Neural cell (in vitro differentiated cells): Measurements from ENCODE around the gene ANO9. TPM values are rescaled to one million over a fixed set of nuclear protein-coding genes. Genes with fewer than 3 reads are reported as not detected.

Experiments
- H2AFZ ChIP-seq: fragments of 200-600, 300-800 bp; sonication (generic), shearing (Covaris generic); 2 replicates; pipeline ENCODE4 v1.6.0; 2014; ENCODE audit warnings: low read depth, mild to moderate bottlenecking, antibody characterized with exemption, low read length, moderate library complexity
- H3F3A ChIP-seq: fragments of 200-600 bp; shearing (Covaris generic); 2 replicates; pipeline ENCODE4 v1.6.1; 2016; ENCODE audit warnings: mild to moderate bottlenecking, moderate library complexity, mixed read lengths, antibody characterized with exemption, low read length; ENCODE audit not compliant: insufficient read depth, poor library complexity, severe bottlenecking
- H3K27ac ChIP-seq: fragments of 200-600, 300-800 bp; sonication (generic), shearing (Covaris generic); 2 replicates; pipeline ENCODE4 v1.5.1; 2014; ENCODE audit warnings: mild to moderate bottlenecking, low read length, moderate library complexity
- H3K27me3 ChIP-seq: fragments of 300-800, 200-600 bp; sonication (generic), shearing (Covaris generic); 2 replicates; pipeline ENCODE4 v1.6.0; 2014; ENCODE audit warnings: mild to moderate bottlenecking, low read depth, low read length, moderate library complexity; ENCODE audit not compliant: insufficient read depth
- H3K36me3 ChIP-seq: fragments of 300-800, 200-600 bp; sonication (generic), shearing (Covaris generic); 2 replicates; pipeline ENCODE4 v1.5.1; 2014; ENCODE audit warnings: mild to moderate bottlenecking, antibody characterized with exemption, low read length, moderate library complexity; ENCODE audit not compliant: insufficient read depth
- H3K4me2 ChIP-seq: fragments of 300-800, 200-600 bp; sonication (generic), shearing (Covaris generic); 2 replicates; pipeline ENCODE4 v1.6.0; 2014; ENCODE audit warnings: mild to moderate bottlenecking, low read length
- H3K4me3 ChIP-seq: fragments of 300-800, 200-600 bp; sonication (generic), shearing (Covaris generic); 2 replicates; pipeline ENCODE4 v1.5.1; 2014; ENCODE audit warnings: mild to moderate bottlenecking, low read length, moderate library complexity
- H3K79me2 ChIP-seq: fragments of 200-600 bp; shearing (Covaris generic); replicated peaks from 2 replicates; pipeline ENCODE4 v1.6.0; 2014; ENCODE audit warnings: mild to moderate bottlenecking, low read length, moderate library complexity; ENCODE audit not compliant: insufficient read depth
- H3K9ac ChIP-seq: fragments of 300-800, 200-600 bp; sonication (generic), shearing (Covaris generic); 2 replicates; pipeline ENCODE4 v1.6.1; 2016; ENCODE audit warnings: mild to moderate bottlenecking, low read length, mixed read lengths
- H3K9me2 ChIP-seq: fragments of 200-600 bp; shearing (Covaris generic); 2 replicates; pipeline ENCODE4 v1.6.1; 2016; ENCODE audit warnings: mild to moderate bottlenecking, low read length, mixed read lengths; ENCODE audit not compliant: insufficient read depth
- H3K9me3 ChIP-seq: fragments of 200-600, 300-800 bp; sonication (generic), shearing (Covaris generic); 2 replicates; pipeline ENCODE4 v1.6.1; 2016; ENCODE audit warnings: mild to moderate bottlenecking, mixed run types, low read length, moderate library complexity, mixed read lengths
- H4K20me1 ChIP-seq: fragments of 200-600 bp; shearing (Covaris generic); 2 replicates; pipeline ENCODE4 v1.6.1; 2016; ENCODE audit warnings: mild to moderate bottlenecking, mixed run types; ENCODE audit not compliant: insufficient read depth
- CTCF ChIP-seq: fragments of 450-650 bp; IDR thresholded peaks from 2 replicates; pipeline ENCODE4 v1.5.1; 2014; ENCODE audit warnings: antibody characterized with exemption, mild to moderate bottlenecking, moderate library complexity; ENCODE audit not compliant: poor library complexity, severe bottlenecking
- EP300 ChIP-seq: fragments of 450-650 bp; conservative IDR thresholded peaks from 2 replicates; pipeline ENCODE4 v1.6.1; 2014; ENCODE audit warnings: antibody characterized with exemption, mild to moderate bottlenecking, moderate library complexity; ENCODE audit not compliant: poor library complexity, severe bottlenecking
- EZH2 ChIP-seq: fragments of 200-600, 300-800 bp; shearing (Covaris generic), sonication (generic); IDR thresholded peaks from 2 replicates; pipeline ENCODE4 v1.6.1; 2014; ENCODE audit warnings: antibody characterized with exemption, low read length, borderline replicate concordance, mild to moderate bottlenecking; ENCODE audit not compliant: insufficient read depth, poor library complexity, severe bottlenecking
- MXI1 ChIP-seq: fragments of 450-650 bp; conservative IDR thresholded peaks from 2 replicates; pipeline ENCODE4 v1.6.1; 2014; ENCODE audit warnings: antibody characterized with exemption, mild to moderate bottlenecking; ENCODE audit not compliant: poor library complexity, severe bottlenecking
- POLR2AphosphoS5 ChIP-seq: IDR thresholded peaks from 2 replicates; pipeline ENCODE4 v1.6.1; 2012
- RAD21 ChIP-seq: fragments of 450-650 bp; conservative IDR thresholded peaks from 2 replicates; pipeline ENCODE4 v1.6.1; 2014; ENCODE audit warnings: antibody characterized with exemption, mild to moderate bottlenecking, moderate library complexity
- SMC3 ChIP-seq: fragments of 450-650 bp; conservative IDR thresholded peaks from 2 replicates; pipeline ENCODE4 v1.6.1; 2014; ENCODE audit warnings: antibody characterized with exemption, mild to moderate bottlenecking, moderate library complexity; ENCODE audit not compliant: poor library complexity
- TAF1 ChIP-seq: IDR thresholded peaks from 2 replicates; pipeline ENCODE4 v1.6.1; 2012; ENCODE audit warnings: low read depth
- polyA plus RNA-seq: library from polyadenylated mRNA; depleted of rRNA; stranded (reverse); fragments of >200 nt; gene quantifications from 2 replicates; pipeline ENCODE4 v1.2.3, GENCODE V29; 2014
- TF ChIP-seq, protein P1 (sequence below): IDR thresholded peaks from 2 replicates; pipeline ENCODE4 v1.6.1; 2012; ENCODE audit warnings: borderline replicate concordance

Gene ANO9
- polyA plus RNA-seq, 1 donor from 2014 or later = not detected

DNA sequence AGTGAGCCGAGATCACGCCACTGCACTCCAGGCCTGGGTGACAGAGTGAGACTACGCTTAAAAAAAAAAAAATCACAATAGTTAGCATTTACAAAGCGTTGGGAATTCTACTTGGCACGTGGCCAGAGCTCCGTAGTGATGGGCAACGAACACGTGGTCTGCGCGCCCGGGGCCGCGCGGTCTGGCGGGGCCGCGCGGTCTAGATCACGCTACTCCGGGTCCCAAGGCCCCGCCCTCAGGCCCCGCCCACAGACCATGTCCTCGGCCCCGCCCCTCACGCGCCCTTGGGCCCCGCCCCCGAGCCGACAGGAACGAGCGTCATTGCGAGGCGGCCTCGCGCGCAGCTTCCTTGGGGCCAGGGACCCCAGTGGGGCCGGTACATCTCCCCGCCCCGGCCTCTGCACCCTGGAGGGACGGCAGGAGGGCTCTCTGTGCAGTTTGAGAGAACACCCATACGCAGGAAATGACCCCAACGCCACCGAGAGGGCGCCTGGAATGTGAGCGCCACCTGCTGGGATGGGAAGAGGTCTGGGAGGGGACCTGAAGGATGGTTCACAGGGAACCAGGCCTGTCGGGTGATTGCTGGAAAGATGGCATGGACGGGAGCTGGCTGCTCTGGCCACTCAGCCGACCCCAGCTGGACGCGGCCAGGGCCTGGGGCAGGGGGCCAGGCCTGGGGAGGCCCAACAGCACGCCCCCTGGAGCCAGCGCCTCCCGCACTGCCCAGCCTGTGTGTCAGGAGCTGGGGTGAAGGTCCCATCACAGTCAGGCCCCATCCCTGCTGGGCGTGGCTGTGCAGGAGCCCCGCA lies 6.3 kb upstream of the ANO9 start:
- Histone ChIP-seq H3K4me3 (peak overlapping the region; percentile 96), H3K4me2 (no peak overlapping the region), H2AFZ (peak overlapping the region; percentile 45), H3K9me2 (no peaks in the 10 kb centered on the region), H3K27ac (peak overlapping the region; percentile 74), H3K9ac (peak overlapping the region; percentile 74), H3K27me3 (no peaks in the 10 kb centered on the region), H3F3A (no peaks in the 10 kb centered on the region), H4K20me1 (peaks cover 2% of the 10 kb centered on the region), H3K36me3 (no peaks in the 10 kb centered on the region), H3K9me3 (no peaks in the 10 kb centered on the region), H3K79me2 (peaks cover 4% of the 10 kb centered on the region)
- TF ChIP-seq MXI1 (peak; percentile 75), SMC3 (peak; percentile 78), EP300 (peak; percentile 16), POLR2AphosphoS5 (peak; percentile 76), CTCF (peak; percentile 88), TAF1 (peak; percentile 44), RAD21 (peak; percentile 76), EZH2 (no peak)
- TF ChIP-seq, protein P1, sequence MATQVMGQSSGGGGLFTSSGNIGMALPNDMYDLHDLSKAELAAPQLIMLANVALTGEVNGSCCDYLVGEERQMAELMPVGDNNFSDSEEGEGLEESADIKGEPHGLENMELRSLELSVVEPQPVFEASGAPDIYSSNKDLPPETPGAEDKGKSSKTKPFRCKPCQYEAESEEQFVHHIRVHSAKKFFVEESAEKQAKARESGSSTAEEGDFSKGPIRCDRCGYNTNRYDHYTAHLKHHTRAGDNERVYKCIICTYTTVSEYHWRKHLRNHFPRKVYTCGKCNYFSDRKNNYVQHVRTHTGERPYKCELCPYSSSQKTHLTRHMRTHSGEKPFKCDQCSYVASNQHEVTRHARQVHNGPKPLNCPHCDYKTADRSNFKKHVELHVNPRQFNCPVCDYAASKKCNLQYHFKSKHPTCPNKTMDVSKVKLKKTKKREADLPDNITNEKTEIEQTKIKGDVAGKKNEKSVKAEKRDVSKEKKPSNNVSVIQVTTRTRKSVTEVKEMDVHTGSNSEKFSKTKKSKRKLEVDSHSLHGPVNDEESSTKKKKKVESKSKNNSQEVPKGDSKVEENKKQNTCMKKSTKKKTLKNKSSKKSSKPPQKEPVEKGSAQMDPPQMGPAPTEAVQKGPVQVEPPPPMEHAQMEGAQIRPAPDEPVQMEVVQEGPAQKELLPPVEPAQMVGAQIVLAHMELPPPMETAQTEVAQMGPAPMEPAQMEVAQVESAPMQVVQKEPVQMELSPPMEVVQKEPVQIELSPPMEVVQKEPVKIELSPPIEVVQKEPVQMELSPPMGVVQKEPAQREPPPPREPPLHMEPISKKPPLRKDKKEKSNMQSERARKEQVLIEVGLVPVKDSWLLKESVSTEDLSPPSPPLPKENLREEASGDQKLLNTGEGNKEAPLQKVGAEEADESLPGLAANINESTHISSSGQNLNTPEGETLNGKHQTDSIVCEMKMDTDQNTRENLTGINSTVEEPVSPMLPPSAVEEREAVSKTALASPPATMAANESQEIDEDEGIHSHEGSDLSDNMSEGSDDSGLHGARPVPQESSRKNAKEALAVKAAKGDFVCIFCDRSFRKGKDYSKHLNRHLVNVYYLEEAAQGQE = peak; percentile 45

GRCh38 chr11:446891-447290 lies 5.1 kb upstream of the ANO9 start:
- TF ChIP-seq, protein P1 = no peak
- TF ChIP-seq POLR2AphosphoS5 (no peak), SMC3 (no peak)
- Histone ChIP-seq H3K4me3 (no peak overlapping the region), H3K27ac (no peak overlapping the region), H4K20me1 (peaks cover 2% of the 10 kb centered on the region), H3K9ac (no peak overlapping the region), H3K9me2 (no peaks in the 10 kb centered on the region), H3K36me3 (no peaks in the 10 kb centered on the region), H3K27me3 (no peaks in the 10 kb centered on the region), H3K9me3 (no peaks in the 10 kb centered on the region), H2AFZ (no peak overlapping the region), H3K4me2 (no peak overlapping the region), H3K79me2 (no peaks in the 10 kb centered on the region), H3F3A (no peaks in the 10 kb centered on the region)
